ENCODE measurements around the gene CNOT4. TPM values are rescaled to one million over a fixed set of nuclear protein-coding genes. Genes with fewer than 3 reads are reported as not detected.

Gene CNOT4
- total RNA-seq, 1 donor from 2014 or later = 32.1 TPM

GRCh38 chr7:135380351-135380750, 129.6 kb downstream of the CNOT4 start:
- no peaks in the 10 kb centered on the region for H3K36me3 Mint-ChIP-seq
- no peaks in the 10 kb centered on the region for H3K27me3 Mint-ChIP-seq
- H3K4me3 Mint-ChIP-seq = no peak overlapping the region
- H3K9me3 Mint-ChIP-seq = no peaks in the 10 kb centered on the region
- no peak for TF ChIP-seq CTCF (conservative IDR thresholded peaks at IDR 0.05)
- H3K4me1 Mint-ChIP-seq (ENCODE audit: unreplicated experiment) = no peaks in the 10 kb centered on the region
- no peak overlapping the region for H3K27ac Mint-ChIP-seq
- DNase-seq (ENCODE audit: extremely low spot score, unreplicated experiment) = no peak

GRCh38 chr7:135377171-135377570, 132.7 kb downstream of the CNOT4 start:
- no peak overlapping the region for H3K4me3 Mint-ChIP-seq
- DNase-seq (ENCODE audit: extremely low spot score, unreplicated experiment) = no peak

GRCh38 chr7:135375908-135376699, 133.8 kb downstream of the CNOT4 start:
- no peaks in the 10 kb centered on the region for H3K9me3 Mint-ChIP-seq
- DNase-seq (ENCODE audit: extremely low spot score, unreplicated experiment) = no peak
- no peak for TF ChIP-seq CTCF (conservative IDR thresholded peaks at IDR 0.05)
- no peaks in the 10 kb centered on the region for H3K27me3 Mint-ChIP-seq
- no peak overlapping the region for H3K27ac Mint-ChIP-seq
- no peaks in the 10 kb centered on the region for H3K36me3 Mint-ChIP-seq
- no peak overlapping the region for H3K4me3 Mint-ChIP-seq
- H3K4me1 Mint-ChIP-seq (ENCODE audit: unreplicated experiment) = no peaks in the 10 kb centered on the region

More at GRCh38 chr7:135377171-135377570, 132.7 kb downstream of the CNOT4 start:
- Mint-ChIP-seq H3K36me3 (no peaks in the 10 kb centered on the region), H3K27me3 (no peaks in the 10 kb centered on the region), H3K4me1 (ENCODE audit: unreplicated experiment) (no peaks in the 10 kb centered on the region), H3K27ac (no peak overlapping the region), H3K9me3 (no peaks in the 10 kb centered on the region)
- TF ChIP-seq CTCF (conservative IDR thresholded peaks at IDR 0.05) = no peak

- TF ChIP-seq CTCF (conservative IDR thresholded peaks at IDR 0.05) = no peak
- Mint-ChIP-seq H3K27ac (no peak overlapping the region), H3K4me1 (ENCODE audit: unreplicated experiment) (no peaks in the 10 kb centered on the region), H3K27me3 (no peaks in the 10 kb centered on the region), H3K9me3 (no peaks in the 10 kb centered on the region), H3K4me3 (no peak overlapping the region), H3K36me3 (no peaks in the 10 kb centered on the region)
- no peak for DNase-seq (ENCODE audit: extremely low spot score, unreplicated experiment)
Measured at GRCh38 chr7:135374736-135375135, 135.2 kb downstream of the CNOT4 start.

GRCh38 chr7:135372222-135372621, 137.7 kb downstream of the CNOT4 start:
- DNase-seq (ENCODE audit: extremely low spot score, unreplicated experiment) = no peak
- H3K36me3 Mint-ChIP-seq = no peaks in the 10 kb centered on the region
- no peak overlapping the region for H3K4me3 Mint-ChIP-seq
- no peaks in the 10 kb centered on the region for H3K4me1 Mint-ChIP-seq (ENCODE audit: unreplicated experiment)
- H3K27me3 Mint-ChIP-seq = no peaks in the 10 kb centered on the region
- no peak overlapping the region for H3K27ac Mint-ChIP-seq
- TF ChIP-seq CTCF (conservative IDR thresholded peaks at IDR 0.05) = no peak
- no peaks in the 10 kb centered on the region for H3K9me3 Mint-ChIP-seq

Data from type B pancreatic cell (in vitro differentiated cells).